ENCODE data around the gene SOX18.

SOX18 gene

GRCh38 chr20:64067733-64068307 lies 18.4 kb upstream of the SOX18 start:
- no peak for DNase-seq (ENCODE audit: low spot score)

DNA sequence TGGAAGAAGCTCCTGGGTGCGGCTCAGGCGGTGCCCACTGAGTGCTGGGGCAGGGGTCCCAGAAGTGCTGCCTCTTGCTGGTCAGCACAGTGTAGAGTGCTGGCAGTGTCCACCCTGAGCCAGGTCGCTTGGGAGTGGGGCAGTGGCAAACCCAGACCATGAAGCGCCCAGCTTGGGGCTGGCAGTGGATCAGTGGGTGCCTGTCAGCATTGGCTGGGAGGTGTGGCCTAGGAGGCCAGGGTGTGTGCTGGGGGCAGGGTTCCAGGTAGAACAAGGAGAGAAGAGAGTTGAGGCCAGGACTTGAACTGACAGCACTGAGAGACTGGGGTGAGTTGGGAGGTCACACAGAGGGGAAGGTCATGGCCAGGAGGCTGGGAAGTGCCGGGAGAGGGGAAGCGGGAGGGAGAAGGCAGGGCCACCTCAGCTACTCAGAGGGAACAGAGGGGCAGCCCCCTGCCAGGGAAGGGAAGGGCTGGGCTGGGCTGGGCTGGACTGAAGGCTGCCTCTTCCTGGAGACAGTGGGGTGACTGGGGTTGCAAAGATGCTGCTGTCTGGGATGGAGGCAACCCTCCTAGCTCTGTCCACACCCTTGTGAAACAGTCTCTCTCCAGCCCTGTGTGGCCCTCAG lies 17.7 kb upstream of the SOX18 start:
- DNase-seq (ENCODE audit: low spot score), result no peak

DNA sequence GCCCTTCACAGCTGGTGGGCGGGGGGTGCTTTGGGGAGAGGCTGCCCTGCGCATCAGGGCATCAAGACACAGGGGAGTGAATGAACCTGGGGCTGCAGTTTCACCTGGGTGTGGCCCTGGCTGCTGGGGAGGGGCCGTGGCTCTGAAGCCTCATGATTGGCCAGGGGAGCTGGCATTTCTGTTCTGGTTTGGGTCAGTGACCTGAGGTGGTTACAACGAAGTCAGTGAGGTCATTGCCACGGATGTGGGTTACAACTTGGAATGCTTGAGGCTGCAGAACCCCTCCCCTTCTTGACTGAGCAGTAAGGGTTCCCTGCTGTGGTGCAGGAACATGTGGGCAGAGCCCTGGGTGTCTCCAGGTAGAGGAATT lies 16.5 kb upstream of the SOX18 start:
- DNase-seq (ENCODE audit: low spot score), result peak; percentile 56

DNA sequence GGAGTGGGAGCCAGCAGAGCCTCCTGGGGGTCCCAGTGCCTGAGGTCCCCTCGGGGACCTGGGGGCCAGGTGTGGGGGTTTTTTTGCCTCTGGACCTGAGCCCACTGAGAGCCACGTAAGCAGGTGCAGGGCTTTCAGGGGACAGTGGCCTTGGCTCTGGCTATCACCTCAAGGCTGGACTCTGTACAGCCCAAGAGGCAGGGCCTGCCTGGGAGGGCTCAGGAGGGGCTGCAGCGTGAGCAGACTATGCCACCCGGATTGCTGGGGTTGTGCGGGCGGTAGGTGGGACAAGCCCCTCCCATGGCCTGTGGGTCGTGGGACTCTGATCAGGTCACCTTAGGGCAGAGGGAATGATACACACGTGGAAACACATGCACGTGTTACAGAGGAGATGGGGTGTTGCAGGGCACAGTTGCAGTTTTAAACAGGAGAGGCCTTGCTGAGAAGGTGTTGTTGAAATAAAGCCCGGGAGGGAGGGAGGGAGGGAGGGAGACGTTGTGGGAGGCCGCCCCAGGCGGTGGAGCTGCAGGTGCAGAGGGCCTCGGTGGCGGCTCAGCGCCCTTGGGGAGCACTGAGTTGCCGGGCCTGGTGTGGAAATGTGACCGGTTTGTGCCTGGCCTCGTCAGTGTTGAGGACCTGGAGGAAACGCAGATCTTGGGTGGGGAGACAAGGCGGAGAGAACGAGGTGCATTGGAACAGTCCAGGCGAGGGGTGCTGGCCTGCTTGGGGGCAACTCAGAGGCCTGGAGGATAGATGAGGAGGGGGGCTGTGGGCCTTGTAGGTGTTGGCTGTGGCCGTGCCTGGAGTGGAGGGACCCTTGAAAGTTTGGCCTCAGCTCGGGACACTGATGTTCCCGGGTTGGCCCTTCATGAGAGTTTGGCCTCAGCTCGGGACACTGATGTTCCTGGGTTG lies 15.9 kb upstream of the SOX18 start:
- no peak for DNase-seq (ENCODE audit: low spot score)

- DNase-seq (ENCODE audit: low spot score), result no peak
These were observed 14.8 kb upstream of the SOX18 start for GRCh38 chr20:64064145-64064698.

- no peak for DNase-seq (ENCODE audit: low spot score)
These were observed 14.1 kb upstream of the SOX18 start for GRCh38 chr20:64063389-64064144.

DNA sequence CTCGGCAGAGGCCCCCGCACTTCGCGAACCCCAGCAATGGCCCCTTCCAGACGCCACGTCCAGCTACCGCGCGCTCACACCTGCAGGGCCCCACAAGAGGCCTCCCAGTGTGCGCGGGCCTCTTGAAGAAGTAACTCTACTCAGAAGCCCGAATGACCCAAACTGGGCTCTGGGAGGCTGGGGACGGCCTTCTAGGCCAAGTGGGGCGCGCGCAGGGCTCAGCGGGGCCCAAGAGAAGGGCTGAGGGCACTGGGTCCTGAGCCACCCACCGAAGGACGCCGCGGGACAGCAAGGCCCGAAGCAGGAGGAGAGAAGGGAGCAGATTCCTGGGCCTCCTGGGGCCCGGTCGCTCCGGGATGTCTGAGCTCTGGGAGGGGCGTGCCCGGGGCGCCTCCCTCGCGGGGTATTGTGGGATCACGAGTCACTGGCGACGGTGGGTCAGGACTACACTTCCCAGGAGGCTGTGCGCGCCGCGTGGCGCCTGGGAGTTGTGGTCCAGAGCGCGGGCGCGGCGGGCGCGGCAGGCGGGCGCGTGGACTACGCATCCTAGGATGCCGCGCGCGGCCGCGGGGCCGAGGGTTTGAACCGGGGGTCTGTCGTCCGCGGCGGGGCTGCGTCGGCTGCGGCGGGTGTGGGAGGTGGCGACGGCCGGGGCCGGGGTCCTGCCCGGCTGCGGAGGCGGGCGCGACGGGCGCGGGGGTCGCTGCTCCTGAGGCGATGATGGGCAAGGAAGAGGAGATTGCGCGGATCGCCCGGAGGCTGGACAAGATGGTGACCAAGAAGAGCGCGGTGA lies 13.4 kb upstream of the SOX18 start, which contains the start of gene TCEA2:
Gene TCEA2, plus strand, starts transcription at position 603 of the 793 bp plus-strand sequence. Its CDS starts 115 bp downstream, at position 718.
- DNase-seq (ENCODE audit: low spot score), result peak; percentile 94

- no peak for DNase-seq (ENCODE audit: low spot score)
These were observed 12.8 kb upstream of the SOX18 start for GRCh38 chr20:64062276-64062595.

DNA sequence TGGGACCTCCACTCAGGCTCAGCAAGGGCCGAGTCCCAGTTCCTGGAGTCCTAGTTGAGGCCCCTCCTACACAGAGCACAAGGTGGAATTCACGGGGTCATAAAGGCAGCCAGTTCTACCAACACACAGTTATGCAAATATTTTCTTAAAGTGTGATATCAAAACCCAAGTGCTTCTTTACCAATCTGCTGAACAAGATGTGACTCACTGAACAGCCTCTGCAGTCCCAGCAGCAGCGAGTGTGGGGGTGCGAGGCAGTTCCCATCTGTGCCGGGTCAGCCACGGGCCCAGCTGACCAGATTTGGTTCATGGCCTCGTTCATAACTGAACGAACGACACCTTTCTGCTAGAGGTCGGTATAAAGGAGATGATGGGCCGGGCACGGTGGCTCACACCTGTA lies 9.1 kb upstream of the SOX18 start:
- DNase-seq (ENCODE audit: low spot score), result no peak

- DNase-seq (ENCODE audit: low spot score), result peak; percentile 75
These were observed 8.4 kb upstream of the SOX18 start for GRCh38 chr20:64057628-64058498.

GRCh38 chr20:64056889-64057627 lies 7.6 kb upstream of the SOX18 start:
- no peak for DNase-seq (ENCODE audit: low spot score)

- DNase-seq (ENCODE audit: low spot score), result no peak
These were observed 7.1 kb upstream of the SOX18 start for GRCh38 chr20:64056639-64056888.

GRCh38 chr20:64055893-64056638 lies 6.6 kb upstream of the SOX18 start:
- no peak for DNase-seq (ENCODE audit: low spot score)

DNA sequence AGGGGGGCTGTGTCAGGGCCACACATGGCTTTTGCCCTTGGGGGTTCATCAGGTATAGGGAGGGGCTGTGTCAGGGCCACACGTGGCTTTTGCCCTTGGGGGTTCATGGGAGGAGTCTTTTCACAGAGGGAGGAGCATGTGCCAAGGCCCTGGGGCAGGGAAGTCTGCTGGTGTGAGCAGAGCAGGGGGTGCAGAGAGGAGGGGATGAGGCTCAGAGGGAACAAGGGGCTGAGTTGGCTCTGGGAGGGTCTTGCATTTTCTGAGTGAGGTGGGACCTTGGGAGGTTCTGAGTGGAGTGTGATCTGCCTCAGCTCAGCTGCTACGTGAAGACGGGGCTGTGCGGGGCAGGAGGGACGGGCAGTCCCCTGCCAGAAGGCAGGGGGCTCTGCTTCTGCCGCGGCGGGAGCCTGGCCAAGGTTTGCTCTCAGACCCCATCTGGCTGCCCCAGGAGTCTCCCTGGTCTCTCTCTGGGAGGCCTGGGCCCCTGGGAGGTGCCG lies 6.0 kb upstream of the SOX18 start:
- DNase-seq (ENCODE audit: low spot score), result no peak

DNA sequence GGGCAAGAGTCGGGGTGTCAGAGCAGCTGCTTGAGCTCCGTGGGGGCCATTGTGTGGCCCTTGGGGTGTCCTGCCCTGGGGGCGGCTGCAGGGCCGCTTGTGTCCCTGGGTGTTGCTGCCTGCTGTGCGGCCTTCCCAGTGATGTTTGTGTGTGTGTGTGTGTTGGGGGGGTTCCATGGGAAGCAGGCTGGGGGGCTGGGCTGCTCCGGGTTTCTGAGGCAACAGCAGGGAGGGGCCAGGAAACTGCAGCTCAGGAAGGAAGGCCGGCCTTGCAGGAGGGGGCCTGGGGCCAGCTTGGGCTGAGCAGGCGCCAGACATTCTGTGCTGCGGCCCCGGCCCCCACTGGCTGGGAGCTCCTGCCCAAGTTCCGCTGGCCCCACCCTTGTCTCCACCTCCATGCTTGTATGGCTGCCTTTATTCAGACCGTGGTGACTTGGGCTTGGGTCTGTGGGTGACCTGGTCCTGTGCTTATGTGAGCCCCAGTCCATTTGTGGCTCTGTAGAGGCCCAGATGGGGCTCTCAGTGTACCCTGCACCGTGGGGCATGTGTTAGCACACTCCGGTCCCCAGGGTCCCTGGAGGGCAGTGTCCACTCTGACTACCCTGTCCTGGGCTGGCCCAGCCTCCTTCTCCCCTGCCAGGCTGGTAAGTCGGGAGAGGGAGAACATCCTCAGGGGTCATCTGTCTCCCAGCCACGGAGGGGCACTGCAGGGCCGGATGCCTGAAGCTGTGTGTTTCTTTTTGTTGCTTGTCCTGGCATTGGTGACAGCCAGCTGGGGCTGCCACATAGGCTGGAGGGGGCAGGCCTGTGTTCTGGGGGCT lies 4.6 kb upstream of the SOX18 start:
- DNase-seq (ENCODE audit: low spot score), result no peak

DNA sequence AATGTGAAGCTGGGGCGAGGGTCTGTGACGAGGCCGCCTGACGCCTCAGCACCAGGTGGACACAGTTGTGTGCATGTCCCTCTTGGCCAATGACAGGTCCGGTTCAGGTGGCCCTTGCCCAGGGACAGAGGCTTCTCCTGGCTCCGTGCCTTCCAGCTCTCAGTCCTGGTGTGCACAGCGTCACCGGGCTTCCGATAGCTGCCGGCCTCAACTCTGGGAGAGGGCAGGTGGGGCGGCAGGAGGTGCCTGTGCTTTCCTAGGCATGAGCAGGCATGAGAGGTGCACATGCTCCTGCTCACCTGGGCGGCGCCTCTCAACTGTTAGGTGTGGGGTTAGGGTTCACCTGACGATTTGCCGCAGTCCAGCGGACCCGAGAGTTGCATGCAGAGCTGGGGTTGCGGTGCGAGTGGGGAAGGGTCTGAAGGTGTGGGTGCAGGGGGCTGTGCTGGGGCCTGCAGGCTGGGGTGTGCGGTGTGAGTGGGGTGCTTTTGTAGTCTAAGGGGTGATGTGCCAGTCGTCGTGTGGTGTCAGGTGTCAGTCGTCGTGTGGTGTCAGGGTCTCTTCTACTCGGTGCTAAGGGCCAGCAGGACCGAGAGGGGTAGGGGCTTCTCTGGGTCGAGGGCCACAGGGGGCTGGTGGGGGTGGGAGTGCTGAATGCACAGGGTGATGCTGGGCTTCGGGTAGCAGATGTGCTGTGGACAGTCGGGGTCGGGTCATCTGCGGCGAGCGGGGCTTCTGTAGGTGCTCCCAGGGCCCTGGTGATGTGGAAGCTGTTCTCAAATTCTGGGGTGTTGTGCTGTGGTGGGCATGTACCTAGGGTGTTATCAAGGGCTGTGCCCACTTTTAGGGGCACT lies 3.8 kb upstream of the SOX18 start:
- no peak for DNase-seq (ENCODE audit: low spot score)

- DNase-seq (ENCODE audit: low spot score), result no peak
These were observed 2.9 kb upstream of the SOX18 start for GRCh38 chr20:64052326-64052722.
